ENCODE data around the gene CDH23. TPM values are rescaled to one million over a fixed set of nuclear protein-coding genes. Genes with fewer than 3 reads are reported as not detected.

CDH23 gene
- total and polyA plus RNA-seq, 2 donors (not counting 1 experiment from before 2014, with no cell fraction given), result 0.01 to 0.17 TPM

DNA sequence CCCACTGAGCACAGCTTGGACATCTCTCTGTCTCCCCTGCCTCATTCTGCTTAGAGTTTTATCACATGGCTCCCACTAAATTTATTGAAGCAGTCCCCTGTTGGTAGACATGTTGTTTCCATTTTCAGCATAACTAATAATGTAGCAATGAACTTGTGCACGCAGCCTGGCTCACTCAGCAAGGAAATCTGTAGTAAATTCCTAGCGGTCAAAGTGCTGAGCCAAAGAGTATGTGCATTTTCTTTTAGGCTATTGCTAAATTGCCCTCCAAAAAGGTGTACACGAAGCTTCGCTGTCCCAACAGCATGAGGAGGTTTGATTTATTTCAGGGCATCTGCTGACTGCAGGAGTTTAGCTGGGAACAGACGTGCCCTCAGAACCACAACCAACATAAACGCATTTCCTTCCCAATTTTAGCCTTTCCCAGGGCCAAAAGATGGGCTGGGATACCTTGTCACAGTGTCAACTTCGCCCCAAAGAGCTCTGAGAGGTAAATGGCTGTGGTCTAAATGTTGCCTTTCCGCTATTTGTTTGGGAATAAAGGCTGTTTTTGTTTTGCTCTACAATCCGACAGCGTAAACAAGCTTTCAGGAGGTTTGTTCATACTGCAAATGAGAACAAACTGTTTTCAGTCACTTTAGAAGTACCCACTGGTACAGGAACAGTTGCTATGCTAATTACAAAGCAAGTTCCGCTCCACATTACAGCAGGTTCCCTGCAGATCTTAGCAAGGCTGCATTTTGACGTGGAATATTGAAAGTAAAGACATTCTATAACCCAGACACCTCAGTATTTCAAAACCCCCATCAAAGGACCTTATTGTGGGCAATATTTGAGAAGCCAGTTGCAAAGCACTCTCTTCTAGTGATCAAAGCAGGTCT, 359.8 kb downstream of the CDH23 start:
- TF ChIP-seq, protein P1, sequence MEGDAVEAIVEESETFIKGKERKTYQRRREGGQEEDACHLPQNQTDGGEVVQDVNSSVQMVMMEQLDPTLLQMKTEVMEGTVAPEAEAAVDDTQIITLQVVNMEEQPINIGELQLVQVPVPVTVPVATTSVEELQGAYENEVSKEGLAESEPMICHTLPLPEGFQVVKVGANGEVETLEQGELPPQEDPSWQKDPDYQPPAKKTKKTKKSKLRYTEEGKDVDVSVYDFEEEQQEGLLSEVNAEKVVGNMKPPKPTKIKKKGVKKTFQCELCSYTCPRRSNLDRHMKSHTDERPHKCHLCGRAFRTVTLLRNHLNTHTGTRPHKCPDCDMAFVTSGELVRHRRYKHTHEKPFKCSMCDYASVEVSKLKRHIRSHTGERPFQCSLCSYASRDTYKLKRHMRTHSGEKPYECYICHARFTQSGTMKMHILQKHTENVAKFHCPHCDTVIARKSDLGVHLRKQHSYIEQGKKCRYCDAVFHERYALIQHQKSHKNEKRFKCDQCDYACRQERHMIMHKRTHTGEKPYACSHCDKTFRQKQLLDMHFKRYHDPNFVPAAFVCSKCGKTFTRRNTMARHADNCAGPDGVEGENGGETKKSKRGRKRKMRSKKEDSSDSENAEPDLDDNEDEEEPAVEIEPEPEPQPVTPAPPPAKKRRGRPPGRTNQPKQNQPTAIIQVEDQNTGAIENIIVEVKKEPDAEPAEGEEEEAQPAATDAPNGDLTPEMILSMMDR (conservative IDR thresholded peaks at IDR 0.05 in 1 of 2, IDR thresholded peaks at IDR 0.05 in 1 of 2; ENCODE audit: low read depth in 1 of 2, low read length in 2 of 2), result no peak
- no peak for TF ChIP-seq EZH2 (IDR thresholded peaks at IDR 0.05; ENCODE audit: low read length, missing control alignments)
- no peak overlapping the region for H3K9ac ChIP-seq (ENCODE audit: insufficient read depth, low read length)
- peaks cover 2% of the 10 kb centered on the region for H3K4me1 ChIP-seq (ENCODE audit: control insufficient read depth, extremely low read depth, insufficient read depth, low read length)
- no peaks in the 10 kb centered on the region for H3K9me3 ChIP-seq (ENCODE audit: control insufficient read depth, insufficient read depth, low read depth, low read length)
- DNase-seq (ENCODE audit: low read depth in 2 of 2), result peak in 1 of 2 donors; percentile 16
- no peaks in the 10 kb centered on the region for H3K27me3 ChIP-seq (ENCODE audit: control insufficient read depth, insufficient read depth, low read length)
- H2AFZ ChIP-seq (ENCODE audit: low read length), result no peak overlapping the region
- H3K4me2 ChIP-seq (ENCODE audit: extremely low read depth, insufficient read depth, low read length), result no peak overlapping the region
- H3K27ac ChIP-seq (ENCODE audit: insufficient read depth, low read length), result no peak overlapping the region
- no peaks in the 10 kb centered on the region for H3K79me2 ChIP-seq (ENCODE audit: control insufficient read depth, insufficient read depth, low read length)
- H3K4me3 ChIP-seq (replicated peaks in 1 of 4; ENCODE audit: control extremely low read depth in 1 of 4, insufficient read depth in 1 of 4, low read depth in 3 of 4, low read length in 4 of 4), result no peak overlapping the region
- peaks cover 3% of the 10 kb centered on the region for H3K36me3 ChIP-seq (ENCODE audit: control insufficient read depth, insufficient read depth, low read length)
- H4K20me1 ChIP-seq (ENCODE audit: control insufficient read depth, extremely low read depth, insufficient read depth, low read length), result no peaks in the 10 kb centered on the region

DNA sequence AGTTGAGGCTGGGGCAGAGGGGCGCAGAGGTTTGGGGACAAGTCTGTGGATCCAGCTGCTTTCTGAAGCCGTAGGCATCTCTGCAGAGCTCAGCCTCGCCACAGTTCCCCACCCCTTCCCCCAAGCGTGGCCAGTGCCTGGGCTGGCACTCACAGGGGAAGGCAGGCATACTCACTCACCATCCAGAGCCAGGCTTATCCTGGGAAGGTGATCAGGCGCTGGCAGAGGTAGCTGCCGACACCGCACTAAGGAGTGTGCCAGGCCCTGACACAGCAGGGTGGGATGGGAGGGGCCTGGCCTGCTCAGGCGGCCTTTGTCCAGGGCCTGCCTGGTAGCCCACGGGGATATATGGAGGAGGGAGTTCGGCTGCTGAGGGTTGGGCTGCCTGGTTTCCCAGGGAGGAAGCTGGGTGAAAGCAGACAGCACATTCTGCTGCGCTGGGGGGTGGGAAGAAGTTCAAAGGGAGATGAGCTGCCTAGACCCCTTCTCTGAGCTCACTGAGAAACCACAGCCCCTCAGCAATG, 360.7 kb downstream of the CDH23 start:
- DNase-seq (ENCODE audit: low read depth in 2 of 2), result peak in 1 of 2 donors; percentile 15
- peaks cover 3% of the 10 kb centered on the region for H3K36me3 ChIP-seq (ENCODE audit: control insufficient read depth, insufficient read depth, low read length)
- peaks cover 2% of the 10 kb centered on the region for H3K4me1 ChIP-seq (ENCODE audit: control insufficient read depth, extremely low read depth, insufficient read depth, low read length)
- H2AFZ ChIP-seq (ENCODE audit: low read length), result no peak overlapping the region
- TF ChIP-seq, protein P1 (conservative IDR thresholded peaks at IDR 0.05 in 1 of 2, IDR thresholded peaks at IDR 0.05 in 1 of 2; ENCODE audit: low read depth in 1 of 2, low read length in 2 of 2), result no peak
- TF ChIP-seq EZH2 (IDR thresholded peaks at IDR 0.05; ENCODE audit: low read length, missing control alignments), result no peak
- no peak overlapping the region for H3K9ac ChIP-seq (ENCODE audit: insufficient read depth, low read length)
- no peak overlapping the region for H3K27ac ChIP-seq (ENCODE audit: insufficient read depth, low read length)
- no peaks in the 10 kb centered on the region for H3K9me3 ChIP-seq (ENCODE audit: control insufficient read depth, insufficient read depth, low read depth, low read length)
- H3K79me2 ChIP-seq (ENCODE audit: control insufficient read depth, insufficient read depth, low read length), result no peaks in the 10 kb centered on the region
- H3K4me3 ChIP-seq (replicated peaks in 1 of 4; ENCODE audit: control extremely low read depth in 1 of 4, insufficient read depth in 1 of 4, low read depth in 3 of 4, low read length in 4 of 4), result no peak overlapping the region
- H4K20me1 ChIP-seq (ENCODE audit: control insufficient read depth, extremely low read depth, insufficient read depth, low read length), result no peaks in the 10 kb centered on the region
- H3K4me2 ChIP-seq (ENCODE audit: extremely low read depth, insufficient read depth, low read length), result no peak overlapping the region
- H3K27me3 ChIP-seq (ENCODE audit: control insufficient read depth, insufficient read depth, low read length), result no peaks in the 10 kb centered on the region

DNA sequence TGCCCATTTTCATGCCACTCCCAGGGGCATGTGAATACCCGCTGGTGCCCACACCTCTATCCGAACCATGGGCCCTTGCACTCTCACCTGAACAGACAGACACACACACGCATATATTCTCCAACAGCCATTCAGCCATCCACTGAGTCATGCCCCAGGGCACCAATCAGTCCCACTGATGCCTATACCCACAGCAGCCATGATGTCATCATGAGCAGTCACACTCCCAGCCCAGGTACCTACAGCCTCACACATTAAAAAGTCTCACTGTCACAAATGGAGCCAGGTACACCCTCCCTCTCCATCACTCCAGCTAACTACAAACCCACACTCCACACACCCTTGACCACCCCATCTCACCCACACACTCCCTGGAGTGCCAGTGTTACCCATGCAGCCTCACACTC, 364.4 kb downstream of the CDH23 start:
- H3K9ac ChIP-seq (ENCODE audit: insufficient read depth, low read length), result no peak overlapping the region
- H3K4me1 ChIP-seq (ENCODE audit: control insufficient read depth, extremely low read depth, insufficient read depth, low read length), result peaks cover 16% of the 10 kb centered on the region
- H3K27ac ChIP-seq (ENCODE audit: insufficient read depth, low read length), result no peak overlapping the region
- H3K9me3 ChIP-seq (ENCODE audit: control insufficient read depth, insufficient read depth, low read depth, low read length), result no peaks in the 10 kb centered on the region
- TF ChIP-seq EZH2 (IDR thresholded peaks at IDR 0.05; ENCODE audit: low read length, missing control alignments), result no peak
- TF ChIP-seq, protein P1 (conservative IDR thresholded peaks at IDR 0.05 in 1 of 2, IDR thresholded peaks at IDR 0.05 in 1 of 2; ENCODE audit: low read depth in 1 of 2, low read length in 2 of 2), result no peak
- H3K79me2 ChIP-seq (ENCODE audit: control insufficient read depth, insufficient read depth, low read length), result no peaks in the 10 kb centered on the region
- no peak overlapping the region for H2AFZ ChIP-seq (ENCODE audit: low read length)
- H3K4me2 ChIP-seq (ENCODE audit: extremely low read depth, insufficient read depth, low read length), result no peak overlapping the region
- peaks cover 3% of the 10 kb centered on the region for H3K36me3 ChIP-seq (ENCODE audit: control insufficient read depth, insufficient read depth, low read length)
- H4K20me1 ChIP-seq (ENCODE audit: control insufficient read depth, extremely low read depth, insufficient read depth, low read length), result no peaks in the 10 kb centered on the region
- DNase-seq (ENCODE audit: low read depth in 2 of 2), result no peak
- H3K27me3 ChIP-seq (ENCODE audit: control insufficient read depth, insufficient read depth, low read length), result no peaks in the 10 kb centered on the region
- no peak overlapping the region for H3K4me3 ChIP-seq (replicated peaks in 1 of 4; ENCODE audit: control extremely low read depth in 1 of 4, insufficient read depth in 1 of 4, low read depth in 3 of 4, low read length in 4 of 4)

All from fibroblast of lung (primary cell).